K562 (cell line): ENCODE data around the gene MEA1. TPM values are rescaled to one million over a fixed set of nuclear protein-coding genes. Genes with fewer than 3 reads are reported as not detected.

Experiments used
- ARID1B ChIP-seq: fragments of 450-650 bp; IDR thresholded peaks from 2 replicates; pipeline ENCODE4 v1.6.1; 2016; ENCODE audit warnings: antibody characterized with exemption, mild to moderate bottlenecking, inconsistent platforms
- BACH1 ChIP-seq: fragments of 200-800 bp; sonication (Bioruptor generic); IDR thresholded peaks from 2 replicates; pipeline ENCODE4 v1.6.1; 2016; ENCODE audit warnings: missing genetic modification characterization, missing compliant biosample characterization
- C11orf30 ChIP-seq: fragments of 450-650 bp; IDR thresholded peaks from 2 replicates; pipeline ENCODE4 v1.6.1; 2016; ENCODE audit warnings: low read depth, mild to moderate bottlenecking
- CTBP1 ChIP-seq: fragments of 450-650 bp; IDR thresholded peaks from 2 replicates; pipeline ENCODE4 v1.6.1; 2016; ENCODE audit warnings: borderline replicate concordance
- E2F4 ChIP-seq: sonication (generic); formaldehyde crosslinking; IDR thresholded peaks from 2 replicates; pipeline ENCODE4 v1.8.0; 2022; ENCODE audit warnings: mild to moderate bottlenecking, low read depth, missing genetic modification reagents
- ETS2 ChIP-seq: IDR thresholded peaks from 2 replicates; pipeline ENCODE4 v1.6.1; 2016; ENCODE audit warnings: borderline replicate concordance, missing genetic modification characterization, mild to moderate bottlenecking, moderate library complexity, missing compliant biosample characterization; ENCODE audit not compliant: poor library complexity, severe bottlenecking
- GATAD2A ChIP-seq: fragments of 450-650 bp; IDR thresholded peaks from 2 replicates; pipeline ENCODE4 v1.6.1; 2017
- HNRNPK ChIP-seq: fragments of 200-400 bp; formaldehyde crosslinking; IDR thresholded peaks from one replicate; pipeline ENCODE4 v1.6.1; 2018; ENCODE audit warnings: mild to moderate bottlenecking, low read depth, low read length; ENCODE audit not compliant: poor library complexity, severe bottlenecking
- JUNB ChIP-seq: fragments of 450-650 bp; formaldehyde crosslinking; conservative IDR thresholded peaks from 2 replicates; pipeline ENCODE4 v1.4.0; 2020; ENCODE audit warnings: mild to moderate bottlenecking
- JUND ChIP-seq, 2 experiments: IDR thresholded peaks; 2 replicates in 1 of 2; 3 replicates in 1 of 2; pipeline ENCODE4 v1.6.1; 2011; ENCODE audit warnings: borderline replicate concordance in 2 of 2, low read depth in 2 of 2, low read length in 2 of 2, improper control_type of control experiment in 1 of 2, missing biosample characterization in 1 of 2, missing genetic modification characterization in 1 of 2, missing genetic modification reagents in 1 of 2
- MAFF ChIP-seq: IDR thresholded peaks from 2 replicates; pipeline ENCODE4 v1.6.1; 2012; ENCODE audit warnings: low read length, improper control_type of control experiment
- NR4A1 ChIP-seq, 2 experiments: fragments of 250-450 bp in 1 of 2; fragments of 450-650 bp in 1 of 2; sonication (Bioruptor Pico) in 1 of 2; IDR thresholded peaks; 2 replicates each; pipeline versions ENCODE4 v1.4.0 to v1.6.1; 2016 to 2020; ENCODE audit warnings: mild to moderate bottlenecking in 2 of 2, missing compliant biosample characterization in 1 of 2, missing genetic modification characterization in 1 of 2, moderate library complexity in 1 of 2
- PBX2 ChIP-seq, 2 experiments: IDR thresholded peaks in 1 of 2; conservative IDR thresholded peaks in 1 of 2; 2 replicates each; pipeline ENCODE4 v1.6.1; 2016; ENCODE audit warnings: low read depth in 2 of 2, mild to moderate bottlenecking in 1 of 2, missing compliant biosample characterization in 1 of 2, missing genetic modification characterization in 1 of 2, moderate library complexity in 1 of 2
- RBBP5 ChIP-seq: fragments of 200-600 bp; sonication (generic); IDR thresholded peaks from 2 replicates; pipeline ENCODE4 v1.6.1; 2012; ENCODE audit warnings: borderline replicate concordance, mild to moderate bottlenecking, low read length, control low read depth, inconsistent platforms; ENCODE audit not compliant: insufficient read depth, poor library complexity, severe bottlenecking
- SMARCA4 ChIP-seq: fragments of 450-650 bp; IDR thresholded peaks from 2 replicates; pipeline ENCODE4 v1.6.1; 2016
- SMARCB1 ChIP-seq: IDR thresholded peaks from 2 replicates; pipeline ENCODE4 v1.6.1; 2011; ENCODE audit warnings: improper control_type of control experiment, low read depth; ENCODE audit not compliant: insufficient read length
- ZKSCAN1 ChIP-seq: fragments of 150-350 bp; IDR thresholded peaks from 2 replicates; pipeline ENCODE4 v1.6.1; 2016; ENCODE audit warnings: low read depth, low read length
- ZNF384 ChIP-seq: IDR thresholded peaks from 2 replicates; pipeline ENCODE4 v1.6.1; 2012; ENCODE audit warnings: low read depth, low read length, improper control_type of control experiment
- polyA plus RNA-seq, 8 experiments: library from polyadenylated mRNA; depleted of rRNA in 4 of 8; stranded (reverse) in 5 of 8; unstranded in 3 of 8; fragments of >200 nt; fragmentation: Nextera tagmentation in 2 of 8; fragmentation: Illumina TruSeq in 1 of 8; extraction: Ambion mirVana in 2 of 8; extraction: Trizol in 1 of 8; gene quantifications; 2 replicates each; pipeline versions ENCODE4 v1.2.1 to v1.2.3, GENCODE V29; 2011 to 2014; ENCODE audit warnings: inconsistent platforms in 1 of 8, missing spikeins in 1 of 8
- total RNA-seq, 7 experiments: library from RNA; depleted of rRNA in 6 of 7; stranded (reverse); fragments of >200 nt in 6 of 7; fragmentation: Illumina TruSeq in 2 of 7; extraction: Trizol in 2 of 7; gene quantifications; 2 replicates each; pipeline versions ENCODE4 v1.2.1 to v1.2.3, GENCODE V29; 2011 to 2021; ENCODE audit warnings: low replicate concordance in 1 of 7
- TF ChIP-seq, protein P1 (sequence below): fragments of 450-650 bp; conservative IDR thresholded peaks from 2 replicates; pipeline ENCODE4 v1.6.1; 2016; ENCODE audit warnings: missing genetic modification characterization, low read depth, mild to moderate bottlenecking, control low read depth, missing compliant biosample characterization

The MEA1 gene
- total and polyA plus RNA-seq, 9 of the 15 experiments (the other 6 are each of a cell fraction or from before 2014, with no cell fraction given), result 86.8 to 210 (median 152) TPM

GRCh38 chr6:42970871-42971612 is 42.7 kb downstream of the MEA1 start (continued):
- TF ChIP-seq SMARCB1 (peak; percentile 82), SMARCA4 (peak; percentile 96), JUND (IDR thresholded peaks at IDR 0.05; ENCODE audit: borderline replicate concordance, low read depth, low read length) (peak; percentile 99), JUND (tag; IDR thresholded peaks at IDR 0.05; ENCODE audit: borderline replicate concordance, low read depth, low read length) (peak; percentile 100), ZNF384 (no peak), HNRNPK (no peak), PBX2 (CRISPR knock-in tag; IDR thresholded peaks at IDR 0.05; ENCODE audit: low read depth) (no peak), PBX2 (tag; conservative IDR thresholded peaks at IDR 0.05; ENCODE audit: low read depth) (peak; percentile 88), ETS2 (no peak), GATAD2A (peak; percentile 94), BACH1 (tag) (peak; percentile 67; the same call in 1 of the 2 replicates), ZKSCAN1 (no peak), CTBP1 (peak; percentile 75; the same call in 1 of the 2 replicates), E2F4 (CRISPR knock-in tag) (no peak), NR4A1 (CRISPR knock-in tag; IDR thresholded peaks at IDR 0.05) (0 out of 2 replicates have a peak, but pooled peaks have one; percentile 52), NR4A1 (tag; IDR thresholded peaks at IDR 0.05) (no peak), RBBP5 (peak; percentile 12), MAFF (peak; percentile 86), JUNB (CRISPR knock-in tag) (peak; percentile 82), ARID1B (peak; percentile 89), C11orf30 (peak; percentile 90)
- TF ChIP-seq, protein P1, sequence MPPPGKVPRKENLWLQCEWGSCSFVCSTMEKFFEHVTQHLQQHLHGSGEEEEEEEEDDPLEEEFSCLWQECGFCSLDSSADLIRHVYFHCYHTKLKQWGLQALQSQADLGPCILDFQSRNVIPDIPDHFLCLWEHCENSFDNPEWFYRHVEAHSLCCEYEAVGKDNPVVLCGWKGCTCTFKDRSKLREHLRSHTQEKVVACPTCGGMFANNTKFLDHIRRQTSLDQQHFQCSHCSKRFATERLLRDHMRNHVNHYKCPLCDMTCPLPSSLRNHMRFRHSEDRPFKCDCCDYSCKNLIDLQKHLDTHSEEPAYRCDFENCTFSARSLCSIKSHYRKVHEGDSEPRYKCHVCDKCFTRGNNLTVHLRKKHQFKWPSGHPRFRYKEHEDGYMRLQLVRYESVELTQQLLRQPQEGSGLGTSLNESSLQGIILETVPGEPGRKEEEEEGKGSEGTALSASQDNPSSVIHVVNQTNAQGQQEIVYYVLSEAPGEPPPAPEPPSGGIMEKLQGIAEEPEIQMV, result 0 out of 2 replicates have a peak, but pooled peaks have one; percentile 54
